Renal cortical epithelial cell (primary cell): ENCODE measurements around the gene CES3. TPM values are rescaled to one million over a fixed set of nuclear protein-coding genes. Genes with fewer than 3 reads are reported as not detected.
"Not testable (repeated sequence)": the region's sequence is repeated elsewhere in the genome, so short reads cannot be mapped to it uniquely, and the experiment has no call there.

Experiments used
- DNase-seq: peaks from one replicate; pipeline ENCODE4 v3.0.0-alpha.2; 2011; ENCODE audit warnings: low read depth
- total RNA-seq: library from RNA; depleted of rRNA; stranded (reverse); fragments of >200 nt; gene quantifications from 2 replicates; pipeline ENCODE4 v1.2.3, GENCODE V29; 2014

CES3 gene
- total RNA-seq, 1 donor from 2014 or later, result 1.3 TPM

GRCh38 chr16:66970775-66971720 lies 10.0 kb downstream of the CES3 start:
- DNase-seq, result peak; percentile 85

- no peak for DNase-seq
These were observed 11.9 kb downstream of the CES3 start for GRCh38 chr16:66972983-66973382.

GRCh38 chr16:66973716-66974115 lies 12.7 kb downstream of the CES3 start:
- no peak for DNase-seq

- not testable (repeated sequence) for DNase-seq
These were observed 13.3 kb downstream of the CES3 start for GRCh38 chr16:66974156-66974931.

GRCh38 chr16:66974932-66975246 lies 13.8 kb downstream of the CES3 start:
- not testable (repeated sequence) for DNase-seq

GRCh38 chr16:66975302-66975893 lies 14.3 kb downstream of the CES3 start:
- no peak for DNase-seq

- peak; percentile 40 for DNase-seq
These were observed 15.7 kb downstream of the CES3 start for GRCh38 chr16:66976746-66977145.

- DNase-seq, result peak; percentile 57
These were observed 16.5 kb downstream of the CES3 start for GRCh38 chr16:66977341-66978113.

- DNase-seq, result peak; percentile 43
These were observed 18.1 kb downstream of the CES3 start for GRCh38 chr16:66979011-66979717.

GRCh38 chr16:66983033-66983432 lies 22.0 kb downstream of the CES3 start:
- no peak for DNase-seq

- DNase-seq, result no peak
These were observed 23.8 kb downstream of the CES3 start for GRCh38 chr16:66984892-66985311.

- DNase-seq, result no peak
These were observed 25.5 kb downstream of the CES3 start for GRCh38 chr16:66986559-66986958.

GRCh38 chr16:66988197-66988788 lies 27.2 kb downstream of the CES3 start, which contains the start of gene CES4A:
Gene CES4A, plus strand, starts transcription at chr16:66988589. Its CDS starts 184 bp downstream, at chr16:66988773.
- peak; percentile 97 for DNase-seq

- no peak for DNase-seq
These were observed 30.5 kb downstream of the CES3 start for GRCh38 chr16:66991545-66992077.

GRCh38 chr16:66993558-66993957 lies 32.5 kb downstream of the CES3 start:
- DNase-seq, result not testable (repeated sequence)

GRCh38 chr16:66996324-66996982 lies 35.4 kb downstream of the CES3 start:
- peak; percentile 99 for DNase-seq

- DNase-seq, result no peak
These were observed 35.9 kb downstream of the CES3 start for GRCh38 chr16:66996983-66997358.

GRCh38 chr16:67000384-67001351 lies 39.6 kb downstream of the CES3 start:
- DNase-seq, result no peak
